ENCODE measurements around the gene KCNJ16.

Gene KCNJ16

GRCh38 chr17:70128727-70129238 is 53.8 kb downstream of the KCNJ16 start:
- DNase-seq (ENCODE audit: low read depth) = no peak

DNA sequence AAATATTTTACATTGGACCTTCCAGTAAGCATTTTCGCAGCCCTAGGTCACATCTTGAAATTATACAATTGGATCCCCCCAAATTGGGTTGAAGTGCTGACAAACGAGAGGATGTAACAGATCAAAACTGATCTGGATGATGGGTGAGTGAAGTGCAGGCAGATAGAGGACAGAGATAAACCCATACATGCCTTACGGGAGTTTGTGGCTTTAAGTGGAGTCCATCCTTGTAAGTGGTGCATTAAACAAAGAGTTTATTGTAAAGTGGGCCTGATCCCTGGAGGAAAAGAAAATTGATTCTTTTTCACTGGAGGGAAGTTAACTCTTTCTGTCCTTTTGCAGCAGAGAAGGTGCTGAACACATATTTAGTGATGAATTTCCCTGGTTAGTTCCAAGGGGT is 55.3 kb downstream of the KCNJ16 start:
- no peak for DNase-seq (ENCODE audit: low read depth)

- DNase-seq (ENCODE audit: low read depth) = no peak
Observed at GRCh38 chr17:70132505-70132904, 57.5 kb downstream of the KCNJ16 start.

- DNase-seq (ENCODE audit: low read depth) = no peak
Observed at GRCh38 chr17:70134042-70134441, 59.0 kb downstream of the KCNJ16 start.

GRCh38 chr17:70134777-70135176 is 59.8 kb downstream of the KCNJ16 start:
- no peak for DNase-seq (ENCODE audit: low read depth)

DNA sequence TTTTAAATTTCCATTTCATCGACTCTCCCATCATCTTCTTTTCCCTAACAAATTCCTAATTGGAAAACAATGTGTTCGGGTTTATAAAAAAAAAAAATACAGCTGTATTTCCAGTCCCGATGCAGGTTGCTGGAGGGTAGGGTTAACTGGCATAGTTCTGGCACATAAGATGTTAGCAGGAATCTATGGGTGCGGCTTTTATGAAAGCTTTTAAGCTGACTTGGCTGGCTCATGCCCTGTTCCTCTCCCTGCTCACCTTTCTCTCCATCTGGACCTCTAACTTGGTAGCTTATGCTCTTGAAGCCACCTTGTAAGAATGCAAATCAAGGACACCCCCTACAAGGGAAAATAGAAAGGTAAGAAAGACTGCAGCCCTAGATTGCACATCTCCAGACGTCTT is 61.1 kb downstream of the KCNJ16 start:
- no peak for DNase-seq (ENCODE audit: low read depth)

DNA sequence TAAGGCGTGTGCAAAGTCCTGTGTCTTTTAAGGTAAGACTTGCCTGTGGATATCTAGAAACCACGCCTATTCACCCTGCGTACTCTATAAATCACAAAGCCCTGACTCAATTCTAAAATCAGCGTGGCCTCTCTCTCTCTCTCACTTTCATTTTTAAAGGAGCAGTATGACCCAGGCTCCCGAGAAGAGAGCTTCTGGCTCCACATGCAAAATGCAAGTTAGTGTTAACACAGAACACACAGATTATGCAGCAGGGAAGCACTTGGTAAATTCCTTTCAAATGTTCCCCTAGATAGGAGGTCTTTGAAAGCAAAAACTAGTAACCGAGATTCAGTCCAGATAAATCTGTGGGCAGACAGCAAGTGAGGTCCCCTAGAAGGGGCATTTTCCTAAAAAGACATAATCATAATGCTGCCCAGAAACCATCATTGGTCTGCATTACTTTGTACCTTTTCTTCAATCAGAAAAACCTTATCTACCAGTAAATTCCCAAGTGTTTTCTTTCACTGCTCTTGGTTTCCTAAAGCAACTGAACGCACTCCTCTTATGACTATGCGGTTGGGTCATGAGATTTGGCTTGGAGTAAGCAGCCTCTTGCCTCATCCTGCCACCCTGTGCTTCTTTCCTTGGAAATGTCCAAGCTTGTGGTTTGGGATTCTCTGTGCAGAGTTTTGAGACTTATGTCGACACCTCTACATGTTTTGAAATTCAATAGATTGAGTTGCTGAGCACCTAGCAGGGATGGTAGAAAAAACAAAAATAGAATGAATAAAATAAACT is 62.6 kb downstream of the KCNJ16 start:
- peak; percentile 99 for DNase-seq (ENCODE audit: low read depth)

DNA sequence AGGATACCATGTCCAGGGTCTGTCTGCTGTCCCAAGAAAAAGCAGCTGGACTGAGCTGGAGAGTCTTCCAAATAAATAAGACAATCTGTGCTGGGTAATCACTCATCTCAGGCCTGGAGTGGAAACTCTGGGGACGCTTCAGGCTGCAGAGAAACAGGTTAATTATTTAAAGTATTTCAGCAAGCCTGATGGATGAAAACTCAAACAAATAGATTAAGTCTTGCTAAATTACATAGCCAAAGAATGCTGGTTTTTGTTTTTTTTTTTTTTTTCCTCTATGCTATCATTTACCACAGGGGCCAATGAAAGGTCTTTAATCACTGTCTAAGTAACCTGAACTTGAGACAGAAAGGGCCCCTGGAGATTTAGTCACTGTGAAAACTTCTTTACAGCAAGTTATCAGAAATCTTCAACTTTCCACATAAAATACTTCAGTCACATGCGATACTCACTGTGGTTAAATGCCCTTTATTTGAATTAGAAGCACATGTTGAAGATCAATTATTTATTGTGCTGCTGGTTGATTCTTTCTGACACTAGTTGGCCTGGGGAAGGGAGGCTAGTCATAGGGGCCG is 63.4 kb downstream of the KCNJ16 start:
- DNase-seq (ENCODE audit: low read depth) = peak; percentile 73

DNA sequence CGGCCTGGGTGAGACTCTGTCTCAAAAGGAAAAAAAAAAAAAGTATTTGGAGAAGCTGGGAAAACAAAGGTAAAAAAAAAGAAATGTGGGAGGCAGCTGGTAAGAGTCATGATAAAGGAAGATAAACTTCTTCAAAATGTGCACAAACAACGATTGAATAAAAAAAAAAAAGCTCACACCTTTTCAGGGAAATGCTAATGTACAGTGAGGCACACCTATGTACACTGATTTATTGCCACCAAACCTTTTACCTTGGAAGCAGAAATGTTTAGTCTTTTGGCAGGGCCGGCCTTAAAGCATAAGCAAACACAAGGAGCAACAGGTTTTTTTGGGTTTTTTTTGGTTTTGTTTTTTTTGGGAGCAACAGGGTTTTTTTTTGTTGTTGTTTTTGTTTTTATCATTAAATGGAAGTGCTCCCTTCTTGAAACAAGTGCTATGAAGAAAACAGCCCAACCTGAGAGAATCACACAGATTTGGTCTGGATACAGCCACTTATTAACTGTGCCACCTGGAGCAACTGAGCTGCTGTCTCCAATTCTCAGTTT is 64.5 kb downstream of the KCNJ16 start:
- DNase-seq (ENCODE audit: low read depth) = no peak

DNA sequence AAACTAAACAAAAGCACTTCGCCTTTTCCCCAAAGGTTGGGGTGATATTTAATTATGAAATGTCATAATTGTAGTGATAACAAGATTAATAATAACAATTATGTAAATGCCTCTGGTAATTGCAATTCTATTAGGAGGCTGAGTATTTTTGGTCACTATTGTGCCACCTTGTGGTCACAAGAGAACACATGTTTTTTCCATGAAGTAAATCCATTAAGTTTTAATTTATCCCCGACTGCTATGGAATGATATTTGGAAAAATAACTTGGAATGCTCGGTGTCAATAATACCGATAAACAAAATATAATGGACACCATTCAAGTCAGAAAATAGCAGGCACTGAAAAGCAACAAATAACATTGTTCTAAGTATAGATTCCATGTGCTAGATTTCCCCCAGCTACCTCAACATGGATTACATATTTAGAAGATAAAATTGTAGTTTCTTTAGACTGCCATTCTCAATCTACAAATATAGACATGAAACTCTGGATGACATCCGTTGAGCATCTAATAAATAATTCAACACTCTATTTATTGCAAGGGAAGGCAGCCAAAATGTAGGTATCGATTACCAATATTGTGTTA is 69.3 kb downstream of the KCNJ16 start:
- peak; percentile 35 for DNase-seq (ENCODE audit: low read depth)

- DNase-seq (ENCODE audit: low read depth) = no peak
Observed at GRCh38 chr17:70153210-70153609, 78.2 kb downstream of the KCNJ16 start.

DNA sequence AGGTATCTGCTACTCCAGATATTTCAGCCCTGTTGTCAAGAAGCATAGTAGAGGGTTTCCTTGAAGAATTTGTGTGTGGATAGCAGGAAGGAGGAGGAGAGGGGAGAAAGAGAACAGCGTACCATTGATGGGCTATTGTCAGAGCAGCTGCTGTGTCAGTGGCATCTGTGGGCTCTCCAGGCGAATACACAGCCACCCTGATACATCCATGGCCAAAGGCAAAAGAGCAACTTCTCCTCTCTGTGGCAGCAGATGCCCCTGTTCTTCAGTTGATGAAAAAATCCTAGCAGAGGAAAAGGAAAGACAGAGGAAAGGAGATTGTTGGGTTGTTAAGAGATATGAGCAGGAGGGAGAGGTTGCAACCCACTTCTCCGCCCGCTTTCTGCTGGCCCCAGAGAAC is 82.1 kb downstream of the KCNJ16 start:
- no peak for DNase-seq (ENCODE audit: low read depth)

GRCh38 chr17:70158180-70158579 is 83.2 kb downstream of the KCNJ16 start:
- no peak for DNase-seq (ENCODE audit: low read depth)

GRCh38 chr17:70158591-70158990 is 83.6 kb downstream of the KCNJ16 start:
- no peak for DNase-seq (ENCODE audit: low read depth)

GRCh38 chr17:70159980-70160379 is 85.0 kb downstream of the KCNJ16 start:
- DNase-seq (ENCODE audit: low read depth) = no peak

DNA sequence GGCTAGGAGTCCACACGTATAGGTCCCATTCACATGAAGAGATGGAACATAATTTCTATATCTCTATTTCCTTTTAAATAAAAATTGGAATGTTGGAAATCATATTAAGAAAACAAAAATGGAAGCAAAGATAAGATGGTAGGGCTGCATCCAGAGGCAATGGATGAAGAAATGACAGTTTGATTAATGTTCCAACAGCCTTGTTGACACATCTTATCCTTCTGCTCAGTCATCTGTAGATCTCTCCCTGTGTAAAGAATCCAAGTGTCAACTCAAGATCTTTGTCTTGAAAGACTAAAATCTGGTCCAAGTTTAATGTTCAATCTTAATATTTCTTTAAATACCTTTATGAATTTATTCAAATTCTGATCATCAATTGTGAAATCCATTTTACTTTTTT is 86.5 kb downstream of the KCNJ16 start:
- DNase-seq (ENCODE audit: low read depth) = no peak

DNA sequence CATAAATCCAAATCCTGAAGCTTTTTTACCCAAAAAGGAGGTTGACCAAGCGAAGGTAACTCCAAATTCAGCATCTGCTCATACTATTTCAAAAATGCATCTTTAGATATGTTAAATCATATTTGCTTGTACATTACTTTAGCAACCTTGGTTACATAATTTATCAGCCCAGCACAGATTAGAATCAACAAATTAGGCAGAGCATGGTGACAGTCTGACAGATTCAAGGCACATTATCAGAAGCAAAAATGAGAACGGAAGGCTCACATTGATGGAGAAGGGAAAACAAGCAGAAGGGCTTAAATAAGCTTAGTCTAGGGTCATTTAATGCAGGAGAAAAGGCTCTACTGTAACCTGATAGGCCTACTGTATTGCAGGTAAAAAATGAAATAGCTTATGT is 90.4 kb downstream of the KCNJ16 start:
- no peak for DNase-seq (ENCODE audit: low read depth)

DNA sequence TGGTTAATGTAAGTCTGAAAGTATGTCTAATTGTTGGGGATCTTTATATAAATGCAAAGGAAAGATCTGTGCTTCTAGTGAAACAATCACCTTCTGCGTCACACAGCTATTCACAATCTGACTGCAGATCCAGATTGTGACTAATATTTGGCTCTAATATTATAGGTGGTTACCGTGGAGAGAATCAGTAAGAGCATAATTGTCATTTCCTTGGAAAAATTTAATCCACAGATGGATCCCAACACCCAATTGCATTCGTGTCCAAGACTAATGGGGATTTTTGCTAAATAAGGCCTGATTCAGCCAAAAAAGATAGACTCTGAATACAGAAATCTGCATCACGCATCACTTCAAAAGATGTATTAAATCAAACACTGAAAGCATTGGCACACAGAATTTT is 91.6 kb downstream of the KCNJ16 start:
- DNase-seq (ENCODE audit: low read depth) = no peak

GRCh38 chr17:70168044-70168976 is 93.3 kb downstream of the KCNJ16 start:
- peak; percentile 71 for DNase-seq (ENCODE audit: low read depth)

DNA sequence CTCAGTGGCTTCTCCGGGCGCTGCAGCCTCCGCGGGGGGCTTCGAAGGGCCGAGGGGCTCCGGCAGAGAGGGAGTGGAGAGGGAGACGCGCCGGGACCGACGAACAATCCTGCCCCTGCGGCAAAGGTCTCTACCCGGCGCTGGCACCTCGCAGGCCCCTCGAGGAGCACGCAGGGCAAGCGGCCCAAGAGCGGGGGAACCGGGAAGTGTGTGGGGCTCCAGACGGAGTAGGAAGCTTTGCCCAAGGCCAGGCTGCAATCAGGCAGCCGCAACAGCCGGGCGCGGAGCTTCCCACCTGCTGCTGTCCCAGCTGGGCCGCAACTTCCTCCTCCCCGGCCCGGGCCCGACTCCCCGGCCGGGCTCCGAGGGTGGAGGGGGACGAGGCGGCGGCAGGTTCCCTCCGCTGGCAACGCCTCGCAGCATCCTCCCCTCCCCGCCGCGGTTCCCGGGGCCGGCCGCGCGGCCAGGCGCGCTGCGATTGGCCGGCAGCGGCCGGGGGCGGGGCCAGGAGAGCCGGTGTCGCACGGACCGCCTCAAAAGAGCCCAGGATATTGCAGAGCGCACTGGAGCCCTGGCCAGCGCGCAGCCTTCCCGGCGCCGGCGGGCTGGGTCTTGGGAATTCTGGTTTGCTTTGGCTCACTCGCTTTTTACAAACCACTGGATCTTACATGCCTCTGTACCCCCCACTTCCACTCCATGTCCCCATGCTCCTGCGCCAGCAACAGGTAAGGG is 94.1 kb downstream of the KCNJ16 start, which contains the start of gene KCNJ2:
TSS of gene KCNJ2 (plus strand) at position 556 of the 732 bp plus-strand sequence. CDS start 5,508 bp downstream, outside the sequence.
- peak; percentile 52 for DNase-seq (ENCODE audit: low read depth)

Data from amniotic epithelial cell (primary cell).